K562 (cell line): ENCODE results near the gene SYT17. TPM values are rescaled to one million over a fixed set of nuclear protein-coding genes. Genes with fewer than 3 reads are reported as not detected.
A peak's percentile ranks its signal among the peaks of the same experiment; 100 is the strongest.

Experiments
- ATAC-seq: fragments of 200-7000 bp; cut with Tn5 transposase; 3 replicates; pipeline ENCODE4 v1.9.1; 2020; ENCODE audit warnings: moderate library complexity
- BruUV-seq: library from RNA; stranded (reverse); fragments of 400-500 nt; replicated peaks from 2 replicates; lab custom pipeline; 2021; lab: Mats Ljungman, UMichigan
- CTCF ChIA-PET: fragments of 300-600 bp; formaldehyde crosslinking; extraction: SDS; loops from one replicate; lab custom pipeline; 2021; ENCODE audit warnings: low intra/inter-chr PET ratio; lab: Yijun Ruan, JAX
- POLR2A ChIA-PET: fragments of 300-600, 350-650 bp; sonication (Branson Sonifier 250); formaldehyde crosslinking; extraction: SDS; loops from one replicate; lab custom pipeline; 2021; ENCODE audit warnings: antibody characterized with exemption, inconsistent platforms; lab: Yijun Ruan, JAX
- DNase-seq, 4 experiments: peaks; one replicate each; pipeline versions ENCODE4 v3.0.0 to v3.0.0-alpha.2; 2011 to 2018; ENCODE audit warnings: low spot score in 3 of 4, mixed read lengths in 3 of 4; ENCODE audit errors: extremely low read depth in 1 of 4
- FAIRE-seq: peaks from 2 replicates; lab custom pipeline; 2011; peaks lifted over from hg19 to GRCh38; lab: Jason Lieb, UNC
- H2AFZ ChIP-seq: 2 replicates; pipeline ENCODE4 v1.6.0; 2011; ENCODE audit warnings: low read depth, low read length, control low read depth, inconsistent platforms
- H3K27ac ChIP-seq: fragments of 200-600 bp; 3 replicates; pipeline ENCODE4 v1.8.0; 2011; ENCODE audit warnings: low read depth, mild to moderate bottlenecking, control low read depth, inconsistent platforms, low read length, moderate library complexity, mixed read lengths; ENCODE audit errors: extremely low read depth
- H3K27me3 ChIP-seq, 2 experiments: fragments of 300-600 bp in 1 of 2; 2 replicates in 1 of 2; 3 replicates in 1 of 2; pipeline versions ENCODE4 v1.6.0 to v1.8.0; 2011; ENCODE audit warnings: inconsistent platforms in 2 of 2, low read length in 2 of 2, mild to moderate bottlenecking in 1 of 2, mixed read lengths in 1 of 2, moderate library complexity in 1 of 2; ENCODE audit not compliant: control insufficient read depth in 2 of 2, insufficient read depth in 2 of 2
- H3K36me3 ChIP-seq: fragments of 300-600 bp; 3 replicates; pipeline ENCODE4 v1.8.0; 2011; ENCODE audit warnings: mild to moderate bottlenecking, low read length, inconsistent platforms; ENCODE audit not compliant: control insufficient read depth, insufficient read depth
- H3K4me1 ChIP-seq, 2 experiments: fragments of 200-600 bp in 1 of 2; replicated peaks in 1 of 2; 2 replicates in 1 of 2; 3 replicates in 1 of 2; pipeline versions ENCODE4 v1.5.1 to v1.8.0; 2011; ENCODE audit warnings: inconsistent platforms in 2 of 2, low read length in 2 of 2, mild to moderate bottlenecking in 1 of 2, mixed read lengths in 1 of 2, moderate library complexity in 1 of 2; ENCODE audit not compliant: control insufficient read depth in 2 of 2, insufficient read depth in 2 of 2
- H3K4me2 ChIP-seq: 2 replicates; pipeline ENCODE4 v1.6.1; 2011; ENCODE audit warnings: low read length, control low read depth, inconsistent platforms, mixed read lengths; ENCODE audit not compliant: insufficient read depth
- H3K4me3 ChIP-seq: fragments of 200-600 bp; sonication (generic), shearing (Covaris generic); 2 replicates; pipeline ENCODE4 v1.5.1; 2016; ENCODE audit warnings: control low read depth, inconsistent platforms
- H3K79me2 ChIP-seq: fragments of 200-600 bp; 3 replicates; pipeline ENCODE4 v1.8.0; 2011; ENCODE audit warnings: low read length, inconsistent platforms; ENCODE audit not compliant: control insufficient read depth, insufficient read depth
- H3K9ac ChIP-seq, 2 experiments: 2 replicates each; pipeline versions ENCODE4 v1.6.0 to v1.6.1; 2011; ENCODE audit warnings: low read depth in 2 of 2, low read length in 2 of 2, control low read depth in 1 of 2, inconsistent platforms in 1 of 2, mild to moderate bottlenecking in 1 of 2, mixed read lengths in 1 of 2; ENCODE audit not compliant: insufficient read depth in 1 of 2
- H3K9me1 ChIP-seq: one replicate; pipeline ENCODE4 v1.6.0; 2011; ENCODE audit warnings: inconsistent platforms, mild to moderate bottlenecking, low read length, moderate library complexity; ENCODE audit not compliant: control insufficient read depth, insufficient read depth
- H3K9me3 ChIP-seq: replicated peaks from 2 replicates; pipeline ENCODE4 v1.5.1; 2011; ENCODE audit warnings: low read depth, low read length, inconsistent platforms; ENCODE audit not compliant: control insufficient read depth, insufficient read depth
- H4K20me1 ChIP-seq: replicated peaks from 2 replicates; pipeline ENCODE4 v1.6.1; 2011; ENCODE audit warnings: low read length, inconsistent platforms, mixed read lengths; ENCODE audit not compliant: control insufficient read depth, insufficient read depth
- CAMTA2 ChIP-seq: fragments of 250-450 bp; sonication (Bioruptor Pico); conservative IDR thresholded peaks from 2 replicates; pipeline ENCODE4 v1.5.1; 2022
- ELF4 ChIP-seq: fragments of 450-650 bp; formaldehyde crosslinking; IDR thresholded peaks from 2 replicates; pipeline ENCODE4 v1.4.0; 2022; ENCODE audit warnings: missing genetic modification characterization
- ETV1 ChIP-seq: fragments of 450-650 bp; conservative IDR thresholded peaks from 2 replicates; pipeline ENCODE4 v1.6.1; 2016; ENCODE audit warnings: missing genetic modification characterization, control low read depth, low read depth, missing compliant biosample characterization
- FOXJ2 ChIP-seq: fragments of 200-800 bp; sonication (Bioruptor generic); IDR thresholded peaks from 2 replicates; pipeline ENCODE4 v1.6.1; 2016; ENCODE audit warnings: missing genetic modification characterization, missing compliant biosample characterization
- HNRNPUL1 ChIP-seq: fragments of 200-400 bp; formaldehyde crosslinking; IDR thresholded peaks from 2 replicates; pipeline ENCODE4 v1.6.1; 2017; ENCODE audit warnings: low read length
- LEF1 ChIP-seq: fragments of 450-650 bp; IDR thresholded peaks from 2 replicates; pipeline ENCODE4 v1.6.1; 2016; ENCODE audit warnings: mild to moderate bottlenecking
- NCOR1 ChIP-seq: fragments of 450-650 bp; IDR thresholded peaks from 2 replicates; pipeline ENCODE4 v1.6.1; 2016; ENCODE audit warnings: mild to moderate bottlenecking, moderate library complexity
- NONO ChIP-seq, 2 experiments: fragments of 200-400 bp in 1 of 2; fragments of 450-650 bp in 1 of 2; formaldehyde crosslinking in 1 of 2; IDR thresholded peaks; 2 replicates each; pipeline ENCODE4 v1.6.1; 2017; ENCODE audit warnings: low read depth in 2 of 2, mild to moderate bottlenecking in 2 of 2, moderate library complexity in 2 of 2, low read length in 1 of 2
- PHB ChIP-seq: fragments of 250-450 bp; sonication (Bioruptor Pico); IDR thresholded peaks from 2 replicates; pipeline ENCODE4 v1.5.0; 2021
- PHTF2 ChIP-seq: fragments of 250-450 bp; sonication (Bioruptor Pico); IDR thresholded peaks from 2 replicates; pipeline ENCODE4 v1.5.0; 2021; ENCODE audit warnings: mild to moderate bottlenecking
- PML ChIP-seq: IDR thresholded peaks from 2 replicates; pipeline ENCODE4 v1.6.1; 2012; ENCODE audit warnings: low read length, inconsistent platforms
- RBM25 ChIP-seq: fragments of 200-400 bp; formaldehyde crosslinking; IDR thresholded peaks from 2 replicates; pipeline ENCODE4 v1.6.1; 2018; ENCODE audit warnings: low read length, low read depth, moderate library complexity; ENCODE audit not compliant: severe bottlenecking
- RFX5 ChIP-seq: IDR thresholded peaks from 2 replicates; pipeline ENCODE4 v1.6.1; 2011; ENCODE audit warnings: low read depth, mild to moderate bottlenecking, improper control_type of control experiment, low read length
- STAT5B ChIP-seq: fragments of 250-450 bp; sonication (Bioruptor Pico); IDR thresholded peaks from 2 replicates; pipeline ENCODE4 v1.8.0; 2021; ENCODE audit warnings: mild to moderate bottlenecking, inconsistent platforms
- USF2 ChIP-seq: sonication (generic); formaldehyde crosslinking; IDR thresholded peaks from 2 replicates; pipeline ENCODE4 v1.5.0; 2020; ENCODE audit warnings: missing genetic modification reagents
- ZNF785 ChIP-seq: fragments of 250-450 bp; sonication (Bioruptor Pico); IDR thresholded peaks from 2 replicates; pipeline ENCODE4 v1.4.0; 2020; ENCODE audit warnings: mild to moderate bottlenecking
- WGBS: fragments of 100-300 bp; shearing (Covaris generic); methylation state at CpG from one replicate; pipeline ENCODE4 v1.1.6; 2016; ENCODE audit warnings: low coverage, mixed read lengths; ENCODE audit not compliant: insufficient coverage; ENCODE audit errors: missing lambda C conversion rate; 5-methylcytosine and 5-hydroxymethylcytosine counted together
- in situ Hi-C: fragments of 300-500 bp; cut with MboI; formaldehyde crosslinking; loops from 4 replicates; pipeline ENCODE4 v1.15.0; 2018; ENCODE audit warnings: inconsistent platforms, mixed read lengths
- intact Hi-C: fragments of 100-400 bp; cut with micrococcal nuclease; formaldehyde crosslinking; loops from 2 replicates; pipeline ENCODE4 v1.14.2; 2022
- polyA plus RNA-seq, 8 experiments: library from polyadenylated mRNA; depleted of rRNA in 4 of 8; stranded (reverse) in 5 of 8; unstranded in 3 of 8; fragments of >200 nt; fragmentation: Nextera tagmentation in 2 of 8; fragmentation: Illumina TruSeq in 1 of 8; extraction: Ambion mirVana in 2 of 8; extraction: Trizol in 1 of 8; gene quantifications; 2 replicates each; pipeline versions ENCODE4 v1.2.1 to v1.2.3, GENCODE V29; 2011 to 2014; ENCODE audit warnings: inconsistent platforms in 1 of 8, missing spikeins in 1 of 8
- total RNA-seq, 7 experiments: library from RNA; depleted of rRNA in 6 of 7; stranded (reverse); fragments of >200 nt in 6 of 7; fragmentation: Illumina TruSeq in 2 of 7; extraction: Trizol in 2 of 7; gene quantifications; 2 replicates each; pipeline versions ENCODE4 v1.2.1 to v1.2.3, GENCODE V29; 2011 to 2021; ENCODE audit warnings: low replicate concordance in 1 of 7
- TF ChIP-seq, protein P1 (sequence below), 2 experiments: fragments of 450-650 bp in 1 of 2; sonication (generic) in 1 of 2; formaldehyde crosslinking in 1 of 2; IDR thresholded peaks in 1 of 2; conservative IDR thresholded peaks in 1 of 2; 2 replicates each; pipeline versions ENCODE4 v1.6.1 to v1.8.1; 2016 to 2023; ENCODE audit warnings: mild to moderate bottlenecking in 2 of 2, moderate library complexity in 2 of 2, inconsistent platforms in 1 of 2, missing genetic modification reagents in 1 of 2

Gene SYT17
- total and polyA plus RNA-seq, 9 of the 15 experiments (the other 6 are each of a cell fraction or from before 2014, with no cell fraction given), result not detected

GRCh38 chr16:19285431-19285830 lies 117.4 kb downstream of the SYT17 start, which contains the start of gene CLEC19A:
TSS of gene CLEC19A (plus strand) at chr16:19285731. CDS start at chr16:19285852, 121 bp downstream.
- no peak within 1 kb of the TSS for H3K27ac ChIP-seq
- 0% methylated on average over 2 of the region's 2 CpGs for WGBS
- FAIRE-seq (no peak), ATAC-seq (no peak), DNase-seq (no peak)
- no peak within 1 kb of the TSS for H2AFZ ChIP-seq
- POLR2A ChIA-PET, result interaction anchor here (0.7 to 1.5 kb wide), 4 partner anchors 9 to 199 kb away, joined by 3 to 4 read pairs (median 4); no protein-coding TSS in a partner anchor
- H3K79me2 ChIP-seq, result no peaks in the 10 kb centered on the region
- no TSS peak for BruUV-seq
- H3K9me3 ChIP-seq, result no peaks in the 10 kb centered on the region
- no peaks in the 10 kb centered on the region for H3K36me3 ChIP-seq
- no peaks in the 10 kb centered on the region for H3K9me1 ChIP-seq
- in situ Hi-C loops (no loop called here), intact Hi-C loops (no loop called here)
- H4K20me1 ChIP-seq, result no peaks in the 10 kb centered on the region
- H3K4me2 ChIP-seq, result no peak within 1 kb of the TSS
- no peaks in the 10 kb centered on the region; a peak in 1 of 5 replicates for H3K27me3 ChIP-seq
- no peak within 1 kb of the TSS for H3K9ac ChIP-seq
- H3K4me1 ChIP-seq, result no peaks in the 10 kb centered on the region; a peak in 1 of 5 replicates
- TF ChIP-seq NCOR1 (no peak), PML (no peak), RBM25 (peak; percentile 8)
- TF ChIP-seq, all 486 proteins: peak for 1
- CTCF ChIA-PET, result interaction anchor here (0.6 kb wide), 1 partner anchor 198 kb away, joined by 4 read pairs; no protein-coding TSS in a partner anchor
- H3K4me3 ChIP-seq, result no peak within 1 kb of the TSS

DNA sequence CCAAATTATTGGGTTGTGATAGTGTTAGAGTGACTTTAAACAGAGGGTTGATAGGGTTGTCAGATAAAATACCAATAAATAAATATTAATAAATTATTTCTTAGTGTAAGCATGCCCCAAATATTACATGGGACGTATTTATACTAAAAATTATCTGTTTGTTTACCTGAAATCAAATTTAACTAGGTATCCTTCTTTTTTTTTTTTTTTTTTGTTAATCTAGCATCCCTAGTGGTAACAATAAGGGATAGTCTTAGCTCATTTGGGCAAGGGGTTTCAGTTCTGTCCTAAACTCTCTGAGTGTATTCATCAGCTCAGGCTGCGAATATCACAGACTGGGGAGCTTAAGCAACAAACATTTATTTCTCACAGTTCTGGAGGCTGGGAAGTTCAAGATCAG lies 118.8 kb downstream of the SYT17 start:
- no peak for DNase-seq
- Histone ChIP-seq H2AFZ (no peak overlapping the region), H3K4me1 (no peaks in the 10 kb centered on the region; a peak in 1 of 5 replicates), H3K4me2 (no peak overlapping the region), H3K36me3 (no peaks in the 10 kb centered on the region), H3K9ac (no peak overlapping the region), H3K9me3 (no peaks in the 10 kb centered on the region), H4K20me1 (no peaks in the 10 kb centered on the region), H3K27me3 (no peaks in the 10 kb centered on the region; a peak in 1 of 5 replicates), H3K27ac (no peak overlapping the region), H3K4me3 (no peak overlapping the region), H3K79me2 (no peaks in the 10 kb centered on the region), H3K9me1 (no peaks in the 10 kb centered on the region)
- BruUV-seq, result no TSS peak
- intact Hi-C loops (no loop called here), in situ Hi-C loops (no loop called here)
- 0% methylated on average over 2 of the region's 2 CpGs for WGBS
- no peak for ATAC-seq
- FAIRE-seq, result no peak
- ChIA-PET CTCF (no interaction called here), POLR2A (interaction anchor here (0.5 to 1.0 kb wide), 3 partner anchors 9 to 306 kb away, joined by 3 read pairs; no protein-coding TSS in a partner anchor)
- TF ChIP-seq LEF1 (no peak), STAT5B (CRISPR knock-in tag) (no peak), ZNF785 (CRISPR knock-in tag) (no peak), RFX5 (no peak), USF2 (CRISPR knock-in tag) (no peak), ELF4 (CRISPR knock-in tag) (no peak), NONO (IDR thresholded peaks at IDR 0.05; ENCODE audit: low read depth in 2 of 2, low read length in 1 of 2) (no peak), HNRNPUL1 (no peak), CAMTA2 (no peak), FOXJ2 (tag) (no peak), PHTF2 (CRISPR knock-in tag) (no peak), ETV1 (tag) (no peak), PHB (CRISPR knock-in tag) (no peak)
- TF ChIP-seq, protein P1, sequence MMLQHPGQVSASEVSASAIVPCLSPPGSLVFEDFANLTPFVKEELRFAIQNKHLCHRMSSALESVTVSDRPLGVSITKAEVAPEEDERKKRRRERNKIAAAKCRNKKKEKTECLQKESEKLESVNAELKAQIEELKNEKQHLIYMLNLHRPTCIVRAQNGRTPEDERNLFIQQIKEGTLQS (IDR thresholded peaks at IDR 0.05), result no peak
- TF ChIP-seq, protein P1 (CRISPR knock-in tag; conservative IDR thresholded peaks at IDR 0.05), result no peak
